Measurements from ENCODE around the gene GCLC.
"Not testable (repeated sequence)": the region's sequence is repeated elsewhere in the genome, so short reads cannot be mapped to it uniquely, and the experiment has no call there.

The GCLC gene

GRCh38 chr6:53544470-53545308 is at the start of gene GCLC:
Gene GCLC, minus strand, starts transcription at chr6:53545101. Its CDS starts 456 bp downstream, at chr6:53544645.
- peak; percentile 92 for DNase-seq (ENCODE audit: low spot score)

- no peak for DNase-seq (ENCODE audit: low spot score)
Measured at GRCh38 chr6:53594596-53594995, 49.7 kb upstream of the GCLC start.

- DNase-seq (ENCODE audit: low spot score), result no peak
Measured at GRCh38 chr6:53593001-53593488, 48.1 kb upstream of the GCLC start.

- DNase-seq (ENCODE audit: low spot score), result no peak
Measured at GRCh38 chr6:53591873-53592272, 47.0 kb upstream of the GCLC start.

- DNase-seq (ENCODE audit: low spot score), result no peak
Measured at GRCh38 chr6:53588816-53589509, 44.1 kb upstream of the GCLC start.

- DNase-seq (ENCODE audit: low spot score), result no peak
Measured at GRCh38 chr6:53587291-53587690, 42.4 kb upstream of the GCLC start.

GRCh38 chr6:53585208-53585900 is 40.5 kb upstream of the GCLC start:
- no peak for DNase-seq (ENCODE audit: low spot score)

- DNase-seq (ENCODE audit: low spot score), result no peak
Measured at GRCh38 chr6:53584726-53585125, 39.8 kb upstream of the GCLC start.

- DNase-seq (ENCODE audit: low spot score), result no peak
Measured at GRCh38 chr6:53583451-53583850, 38.5 kb upstream of the GCLC start.

- no peak for DNase-seq (ENCODE audit: low spot score)
Measured at GRCh38 chr6:53582963-53583362, 38.1 kb upstream of the GCLC start.

GRCh38 chr6:53581856-53582255 is 37.0 kb upstream of the GCLC start:
- DNase-seq (ENCODE audit: low spot score), result no peak

- no peak for DNase-seq (ENCODE audit: low spot score)
Measured at GRCh38 chr6:53581173-53581773, 36.4 kb upstream of the GCLC start.

- DNase-seq (ENCODE audit: low spot score), result no peak
Measured at GRCh38 chr6:53579338-53579737, 34.4 kb upstream of the GCLC start.

GRCh38 chr6:53578371-53578770 is 33.5 kb upstream of the GCLC start:
- no peak for DNase-seq (ENCODE audit: low spot score)

GRCh38 chr6:53573299-53573698 is 28.4 kb upstream of the GCLC start:
- no peak for DNase-seq (ENCODE audit: low spot score)

- not testable (repeated sequence) for DNase-seq (ENCODE audit: low spot score)
Measured at GRCh38 chr6:53572379-53572778, 27.5 kb upstream of the GCLC start.

- no peak for DNase-seq (ENCODE audit: low spot score)
Measured at GRCh38 chr6:53568776-53569616, 24.1 kb upstream of the GCLC start.

GRCh38 chr6:53567701-53568100 is 22.8 kb upstream of the GCLC start:
- no peak for DNase-seq (ENCODE audit: low spot score)

GRCh38 chr6:53566755-53567154 is 21.9 kb upstream of the GCLC start:
- DNase-seq (ENCODE audit: low spot score), result no peak

- no peak for DNase-seq (ENCODE audit: low spot score)
Measured at GRCh38 chr6:53565886-53566285, 21.0 kb upstream of the GCLC start.

GRCh38 chr6:53564401-53565065 is 19.6 kb upstream of the GCLC start:
- DNase-seq (ENCODE audit: low spot score), result no peak

Data from hematopoietic multipotent progenitor cell treated with erythropoietin and hydrocortisone succinate and interleukin-3 and kit ligand, for 15 days (in vitro differentiated cells).